ENCODE data around the gene LIPC. TPM values are rescaled to one million over a fixed set of nuclear protein-coding genes. Genes with fewer than 3 reads are reported as not detected.

Gene LIPC
- total RNA-seq, 4 donors from 2014 or later, result 0.48 to 8.2 (median 2.6) TPM; not detected in 1

GRCh38 chr15:58571491-58571890, 139.7 kb downstream of the LIPC start:
- Histone ChIP-seq H3K27ac (no peak overlapping the region), H3K9me3 (no peaks in the 10 kb centered on the region), H3K36me3 (no peaks in the 10 kb centered on the region), H3K27me3 (no peaks in the 10 kb centered on the region), H3K4me3 (no peak overlapping the region), H3K4me1 (peaks cover 0 to 33% (median 9%) of the 10 kb centered on the region in 4 donors)
- in situ Hi-C loops (cut with MboI; ENCODE audit: low pct_ligation_motif_present in 1 of 4, low pct_unique_long_range_greater_than_20kb in 1 of 4, low sequenced_read_pairs in 3 of 4), result no loop called here
- intact Hi-C loops (cut with DNase I; ENCODE audit: low total_unique reads), result no loop called here
- no peak for TF ChIP-seq POLR2AphosphoS5 (IDR thresholded peaks at IDR 0.05)
- no peak for TF ChIP-seq EP300 (IDR thresholded peaks at IDR 0.05; ENCODE audit: low read depth)
- TF ChIP-seq, protein P1, sequence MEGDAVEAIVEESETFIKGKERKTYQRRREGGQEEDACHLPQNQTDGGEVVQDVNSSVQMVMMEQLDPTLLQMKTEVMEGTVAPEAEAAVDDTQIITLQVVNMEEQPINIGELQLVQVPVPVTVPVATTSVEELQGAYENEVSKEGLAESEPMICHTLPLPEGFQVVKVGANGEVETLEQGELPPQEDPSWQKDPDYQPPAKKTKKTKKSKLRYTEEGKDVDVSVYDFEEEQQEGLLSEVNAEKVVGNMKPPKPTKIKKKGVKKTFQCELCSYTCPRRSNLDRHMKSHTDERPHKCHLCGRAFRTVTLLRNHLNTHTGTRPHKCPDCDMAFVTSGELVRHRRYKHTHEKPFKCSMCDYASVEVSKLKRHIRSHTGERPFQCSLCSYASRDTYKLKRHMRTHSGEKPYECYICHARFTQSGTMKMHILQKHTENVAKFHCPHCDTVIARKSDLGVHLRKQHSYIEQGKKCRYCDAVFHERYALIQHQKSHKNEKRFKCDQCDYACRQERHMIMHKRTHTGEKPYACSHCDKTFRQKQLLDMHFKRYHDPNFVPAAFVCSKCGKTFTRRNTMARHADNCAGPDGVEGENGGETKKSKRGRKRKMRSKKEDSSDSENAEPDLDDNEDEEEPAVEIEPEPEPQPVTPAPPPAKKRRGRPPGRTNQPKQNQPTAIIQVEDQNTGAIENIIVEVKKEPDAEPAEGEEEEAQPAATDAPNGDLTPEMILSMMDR (IDR thresholded peaks at IDR 0.05), result no peak
- 84 to 90% methylated on average over 5 to 6 of the region's 6 CpGs for WGBS, 2 donors (ENCODE audit: low coverage in 1 of 2)
- no peak for DNase-seq

DNA sequence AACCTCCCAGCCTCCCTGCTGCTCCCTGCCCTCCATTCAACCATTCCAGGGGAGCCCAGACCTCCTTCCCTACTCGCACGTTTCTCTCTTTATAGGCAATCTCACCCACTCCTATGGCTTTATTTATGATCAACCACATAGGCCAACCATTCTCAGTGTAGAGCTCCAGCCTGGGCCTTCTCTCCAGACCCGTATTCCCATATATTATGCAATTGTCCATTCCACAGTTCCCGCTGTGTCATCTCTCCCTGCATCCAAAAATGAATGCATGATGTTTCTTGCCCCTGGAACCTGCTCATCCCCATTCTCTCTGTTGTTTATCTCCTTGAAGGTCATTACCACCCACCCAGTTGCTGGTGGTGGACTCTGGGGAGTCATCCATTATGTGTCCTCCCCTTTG, 140.7 kb downstream of the LIPC start:
- no peak overlapping the region for H3K27ac ChIP-seq
- no peak for DNase-seq
- peaks cover 0 to 33% (median 9%) of the 10 kb centered on the region in 4 donors for H3K4me1 ChIP-seq
- intact Hi-C loops (cut with DNase I; ENCODE audit: low total_unique reads) (no loop called here), in situ Hi-C loops (cut with MboI; ENCODE audit: low pct_ligation_motif_present in 1 of 4, low pct_unique_long_range_greater_than_20kb in 1 of 4, low sequenced_read_pairs in 3 of 4) (no loop called here)
- WGBS, 2 donors (ENCODE audit: low coverage in 1 of 2), result 88 to 94% methylated on average over 4 of the region's 4 CpGs
- H3K4me3 ChIP-seq, result no peak overlapping the region
- no peaks in the 10 kb centered on the region for H3K27me3 ChIP-seq
- no peaks in the 10 kb centered on the region for H3K9me3 ChIP-seq
- no peak for TF ChIP-seq POLR2A (IDR thresholded peaks at IDR 0.05)
- no peak for TF ChIP-seq EP300 (IDR thresholded peaks at IDR 0.05; ENCODE audit: low read depth)
- TF ChIP-seq POLR2AphosphoS5 (IDR thresholded peaks at IDR 0.05), result no peak
- TF ChIP-seq, protein P1 (IDR thresholded peaks at IDR 0.05), result no peak
- no peaks in the 10 kb centered on the region for H3K36me3 ChIP-seq

DNA sequence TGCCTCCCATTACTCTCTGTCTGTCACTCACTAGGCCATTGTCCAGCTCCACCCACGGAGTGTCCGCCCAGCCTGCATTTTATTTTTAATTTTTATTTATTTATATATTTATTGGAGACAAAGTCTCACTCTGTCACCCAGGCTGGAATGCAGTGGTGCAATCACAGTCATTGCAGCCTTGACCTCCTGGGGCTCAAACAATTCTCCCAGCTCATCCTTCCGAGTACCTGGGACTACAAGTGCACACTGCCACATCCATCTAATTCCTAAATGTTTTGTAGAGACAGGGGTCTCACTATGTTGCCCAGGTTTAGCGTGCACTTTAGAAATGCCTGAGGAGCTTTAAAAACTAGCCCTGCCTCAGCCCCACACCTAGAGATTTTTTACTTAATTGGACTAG, 141.5 kb downstream of the LIPC start:
- no peaks in the 10 kb centered on the region for H3K9me3 ChIP-seq
- DNase-seq, result no peak
- no peak overlapping the region for H3K4me3 ChIP-seq
- H3K4me1 ChIP-seq, result peaks cover 0 to 25% (median 9%) of the 10 kb centered on the region in 4 donors
- WGBS, 2 donors (ENCODE audit: low coverage in 1 of 2), result 85 to 100% methylated on average over 2 to 4 of the region's 4 CpGs
- intact Hi-C loops (cut with DNase I; ENCODE audit: low total_unique reads), result no loop called here
- no peaks in the 10 kb centered on the region for H3K27me3 ChIP-seq
- no peak for TF ChIP-seq POLR2A (IDR thresholded peaks at IDR 0.05)
- in situ Hi-C loops (cut with MboI; ENCODE audit: low pct_ligation_motif_present in 1 of 4, low pct_unique_long_range_greater_than_20kb in 1 of 4, low sequenced_read_pairs in 3 of 4), result no loop called here
- H3K27ac ChIP-seq, result peak overlapping the region in 2 of 4 donors; percentile 40 to 68
- no peaks in the 10 kb centered on the region for H3K36me3 ChIP-seq

- TF ChIP-seq, protein P1 (IDR thresholded peaks at IDR 0.05), result no peak
- TF ChIP-seq POLR2A (IDR thresholded peaks at IDR 0.05) (peak; percentile 22), POLR2AphosphoS5 (IDR thresholded peaks at IDR 0.05) (peak in 1 of 3 donors; percentile 43)
- peak overlapping the region; percentile 40 to 69 (median 64) for H3K27ac ChIP-seq
- no peaks in the 10 kb centered on the region for H3K27me3 ChIP-seq
- H3K4me3 ChIP-seq, result no peak overlapping the region
- DNase-seq, result peak; percentile 54
- H3K9me3 ChIP-seq, result no peaks in the 10 kb centered on the region
- H3K36me3 ChIP-seq, result no peaks in the 10 kb centered on the region
- H3K4me1 ChIP-seq, result peaks cover 0 to 24% (median 9%) of the 10 kb centered on the region in 4 donors
- 44 to 65% methylated on average over 3 to 4 of the region's 4 CpGs for WGBS, 2 donors (ENCODE audit: low coverage in 1 of 2)
- in situ Hi-C loops (cut with MboI; ENCODE audit: low pct_ligation_motif_present in 1 of 4, low pct_unique_long_range_greater_than_20kb in 1 of 4, low sequenced_read_pairs in 3 of 4), result no loop called here
- intact Hi-C loops (cut with DNase I; ENCODE audit: low total_unique reads), result no loop called here
Measured at GRCh38 chr15:58574631-58575030, 142.8 kb downstream of the LIPC start.
